Measurements from ENCODE around the gene CSH1.
A peak's percentile ranks its signal among the peaks of the same experiment; 100 is the strongest.

The CSH1 gene

GRCh38 chr17:63855185-63855584 lies 41.2 kb downstream of the CSH1 start:
- DNase-seq, result no peak

- DNase-seq, result no peak
These were observed 41.7 kb downstream of the CSH1 start for GRCh38 chr17:63854709-63855108.

DNA sequence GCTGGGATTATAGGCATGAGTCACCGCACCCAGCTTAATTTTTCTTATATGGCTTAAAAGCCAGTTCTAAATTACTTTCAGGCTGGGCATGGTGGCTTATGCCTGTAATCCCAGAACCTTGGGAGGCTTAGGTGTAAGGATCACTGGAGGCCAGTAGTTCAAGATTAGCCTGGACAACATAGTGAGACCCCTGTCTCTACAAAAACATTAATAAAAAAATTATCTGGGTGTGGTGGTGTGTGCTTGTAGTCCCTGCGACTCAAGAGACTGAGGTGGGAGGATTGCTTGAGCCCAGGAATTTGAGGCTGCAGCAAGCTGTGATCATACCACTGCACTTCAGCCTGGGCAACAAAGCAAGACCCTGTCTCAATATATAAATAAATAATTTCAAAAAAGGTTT lies 43.1 kb downstream of the CSH1 start:
- no peak for DNase-seq

DNA sequence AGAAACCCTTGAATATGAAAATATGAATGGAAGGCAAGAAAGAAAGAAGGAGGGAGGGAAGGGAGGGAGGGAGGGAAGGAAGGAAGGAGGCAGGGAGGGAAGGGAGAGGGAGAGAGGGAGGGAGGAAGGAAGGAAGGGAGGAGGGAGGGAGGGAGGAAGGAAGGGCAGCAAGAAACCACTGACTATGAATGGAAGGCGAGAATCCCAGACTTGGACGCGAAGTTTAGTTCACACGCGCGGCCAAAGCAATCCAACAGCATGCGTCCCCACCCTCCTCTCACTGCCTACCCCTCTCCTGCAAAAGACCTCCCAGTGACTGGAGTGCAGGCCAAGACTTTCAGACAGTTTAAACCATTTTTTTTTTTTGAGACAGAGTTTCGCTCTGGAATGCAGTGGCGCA lies 46.0 kb downstream of the CSH1 start:
- no peak for DNase-seq

GRCh38 chr17:63848834-63849689 lies 47.3 kb downstream of the CSH1 start:
- peak; percentile 91 for DNase-seq

DNA sequence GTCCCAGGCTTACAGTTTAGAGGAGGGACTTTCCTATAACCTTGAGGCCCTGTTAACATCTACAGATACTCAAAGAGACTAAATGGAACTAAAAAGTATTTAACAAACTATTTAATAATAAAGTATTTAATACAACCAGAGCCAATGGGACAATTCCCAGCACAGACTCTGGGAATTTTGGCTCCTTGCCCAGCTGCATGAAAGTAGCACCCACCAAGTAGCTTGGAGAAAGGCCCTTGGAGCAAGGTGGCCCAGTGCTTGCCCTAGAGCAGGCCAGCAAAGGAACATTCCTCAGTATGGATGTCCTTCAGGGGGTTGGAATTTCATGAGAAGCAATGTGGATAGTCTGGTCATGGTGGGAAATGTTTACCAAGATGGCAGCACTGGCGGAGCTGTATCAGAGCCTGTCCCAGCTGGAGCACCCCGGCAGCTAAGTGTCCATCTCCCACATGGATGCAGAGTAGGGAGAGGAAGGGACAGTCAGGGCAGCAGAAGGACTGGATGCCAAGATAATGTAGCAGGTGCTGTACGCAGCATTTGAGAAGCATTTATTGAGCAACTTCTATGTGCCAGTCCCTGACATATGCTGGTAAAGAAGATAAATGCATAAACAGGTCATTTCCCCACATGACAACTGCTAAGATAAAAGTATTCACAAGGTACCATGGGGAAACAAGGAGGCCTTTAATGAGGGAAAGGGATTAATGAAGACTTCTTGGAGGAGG lies 48.7 kb downstream of the CSH1 start:
- no peak for DNase-seq

GRCh38 chr17:63845509-63845908 lies 50.9 kb downstream of the CSH1 start:
- no peak for DNase-seq
